ENCODE measurements around the gene PABPC3.

The PABPC3 gene

GRCh38 chr13:25095851-25096453 is at the start of gene PABPC3:
TSS of gene PABPC3 (plus strand) at chr13:25096136. CDS start at chr13:25096199, 63 bp downstream.
- DNase-seq = no peak

GRCh38 chr13:25046274-25046984 is 49.5 kb upstream of the PABPC3 start:
- DNase-seq = no peak

GRCh38 chr13:25046985-25047511 is 48.9 kb upstream of the PABPC3 start:
- DNase-seq = no peak

- DNase-seq = no peak
Measured at GRCh38 chr13:25051065-25051464, 44.9 kb upstream of the PABPC3 start.

- DNase-seq = no peak
Measured at GRCh38 chr13:25059166-25059565, 36.8 kb upstream of the PABPC3 start.

GRCh38 chr13:25059958-25060357 is 36.0 kb upstream of the PABPC3 start:
- DNase-seq = no peak

- DNase-seq = no peak
Measured at GRCh38 chr13:25062479-25062878, 33.5 kb upstream of the PABPC3 start.

GRCh38 chr13:25064396-25064795 is 31.5 kb upstream of the PABPC3 start:
- no peak for DNase-seq

GRCh38 chr13:25065974-25066770 is 29.8 kb upstream of the PABPC3 start:
- no peak for DNase-seq

- no peak for DNase-seq
Measured at GRCh38 chr13:25067064-25067463, 28.9 kb upstream of the PABPC3 start.

- DNase-seq = no peak
Measured at GRCh38 chr13:25068810-25069209, 27.1 kb upstream of the PABPC3 start.

GRCh38 chr13:25069236-25069635 is 26.7 kb upstream of the PABPC3 start:
- DNase-seq = no peak

- DNase-seq = no peak
Measured at GRCh38 chr13:25069911-25070310, 26.0 kb upstream of the PABPC3 start.

- no peak for DNase-seq
Measured at GRCh38 chr13:25080773-25081172, 15.2 kb upstream of the PABPC3 start.

- no peak for DNase-seq
Measured at GRCh38 chr13:25084096-25084495, 11.8 kb upstream of the PABPC3 start.

GRCh38 chr13:25085125-25085742 is 10.7 kb upstream of the PABPC3 start:
- no peak for DNase-seq

GRCh38 chr13:25088562-25089221 is 7.2 kb upstream of the PABPC3 start:
- DNase-seq = no peak

GRCh38 chr13:25097426-25097825 is 1.5 kb downstream of the PABPC3 start:
- no peak for DNase-seq

GRCh38 chr13:25103711-25104110 is 7.8 kb downstream of the PABPC3 start:
- DNase-seq = no peak

GRCh38 chr13:25109341-25109740 is 13.4 kb downstream of the PABPC3 start:
- DNase-seq = no peak

- no peak for DNase-seq
Measured at GRCh38 chr13:25110956-25111584, 15.1 kb downstream of the PABPC3 start.

GRCh38 chr13:25111585-25111956 is 15.6 kb downstream of the PABPC3 start:
- no peak for DNase-seq

All from activated gamma-delta T cell treated with Interleukin-2 at 50 U/mL for 16 hours (primary cell).